Measurements from ENCODE around the gene DOCK3. TPM values are rescaled to one million over a fixed set of nuclear protein-coding genes. Genes with fewer than 3 reads are reported as not detected.
"Not testable (repeated sequence)": the region's sequence is repeated elsewhere in the genome, so short reads cannot be mapped to it uniquely, and the experiment has no call there.

Gene DOCK3
- total RNA-seq, 1 experiment from 2014 or later: 0.12 TPM

- no peak for DNase-seq (ENCODE audit: low read depth)
Observed at GRCh38 chr3:50805321-50805720, 130.6 kb downstream of the DOCK3 start.

GRCh38 chr3:50806031-50806430 is 131.3 kb downstream of the DOCK3 start:
- DNase-seq (ENCODE audit: low read depth): no peak

GRCh38 chr3:50806806-50807205 is 132.1 kb downstream of the DOCK3 start:
- DNase-seq (ENCODE audit: low read depth): no peak

- DNase-seq (ENCODE audit: low read depth): peak; percentile 6
Observed at GRCh38 chr3:50807266-50807665, 132.5 kb downstream of the DOCK3 start.

GRCh38 chr3:50811893-50812292 is 137.2 kb downstream of the DOCK3 start:
- no peak for DNase-seq (ENCODE audit: low read depth)

GRCh38 chr3:50815844-50816243 is 141.1 kb downstream of the DOCK3 start:
- no peak for DNase-seq (ENCODE audit: low read depth)

- DNase-seq (ENCODE audit: low read depth): no peak
Observed at GRCh38 chr3:50816894-50817293, 142.2 kb downstream of the DOCK3 start.

GRCh38 chr3:50817756-50818529 is 143.2 kb downstream of the DOCK3 start:
- DNase-seq (ENCODE audit: low read depth): no peak

- no peak for DNase-seq (ENCODE audit: low read depth)
Observed at GRCh38 chr3:50819882-50820281, 145.2 kb downstream of the DOCK3 start.

GRCh38 chr3:50825841-50826240 is 151.1 kb downstream of the DOCK3 start:
- DNase-seq (ENCODE audit: low read depth): no peak

- DNase-seq (ENCODE audit: low read depth): no peak
Observed at GRCh38 chr3:50830451-50830850, 155.7 kb downstream of the DOCK3 start.

- DNase-seq (ENCODE audit: low read depth): not testable (repeated sequence)
Observed at GRCh38 chr3:50831009-50831408, 156.3 kb downstream of the DOCK3 start.

GRCh38 chr3:50840983-50841489 is 166.3 kb downstream of the DOCK3 start:
- DNase-seq (ENCODE audit: low read depth): no peak

GRCh38 chr3:50848308-50848707 is 173.6 kb downstream of the DOCK3 start:
- no peak for DNase-seq (ENCODE audit: low read depth)

GRCh38 chr3:50850639-50851511 is 176.1 kb downstream of the DOCK3 start:
- no peak for DNase-seq (ENCODE audit: low read depth)

- DNase-seq (ENCODE audit: low read depth): no peak
Observed at GRCh38 chr3:50853936-50854335, 179.2 kb downstream of the DOCK3 start.

- no peak for DNase-seq (ENCODE audit: low read depth)
Observed at GRCh38 chr3:50862221-50862620, 187.5 kb downstream of the DOCK3 start.

- DNase-seq (ENCODE audit: low read depth): no peak
Observed at GRCh38 chr3:50873376-50874157, 198.8 kb downstream of the DOCK3 start.

GRCh38 chr3:50874876-50875275 is 200.1 kb downstream of the DOCK3 start:
- DNase-seq (ENCODE audit: low read depth): not testable (repeated sequence)

- no peak for DNase-seq (ENCODE audit: low read depth)
Observed at GRCh38 chr3:50876947-50877346, 202.2 kb downstream of the DOCK3 start.

GRCh38 chr3:50882733-50883132 is 208.0 kb downstream of the DOCK3 start:
- not testable (repeated sequence) for DNase-seq (ENCODE audit: low read depth)

- DNase-seq (ENCODE audit: low read depth): no peak
Observed at GRCh38 chr3:50883755-50884154, 209.0 kb downstream of the DOCK3 start.

Data from RPMI7951 (cell line).